Erythroblast (primary cell): Measurements from ENCODE around the gene BEX3.

Experiments
- GATA1 ChIP-seq: IDR thresholded peaks from 2 replicates; pipeline ENCODE4 v1.6.1; 2011; ENCODE audit warnings: low read depth, mild to moderate bottlenecking, control low read depth, low read length, moderate library complexity
- POLR2A ChIP-seq: IDR thresholded peaks from 2 replicates; pipeline ENCODE4 v1.6.1; 2011; ENCODE audit warnings: mild to moderate bottlenecking, low read length

DNA sequence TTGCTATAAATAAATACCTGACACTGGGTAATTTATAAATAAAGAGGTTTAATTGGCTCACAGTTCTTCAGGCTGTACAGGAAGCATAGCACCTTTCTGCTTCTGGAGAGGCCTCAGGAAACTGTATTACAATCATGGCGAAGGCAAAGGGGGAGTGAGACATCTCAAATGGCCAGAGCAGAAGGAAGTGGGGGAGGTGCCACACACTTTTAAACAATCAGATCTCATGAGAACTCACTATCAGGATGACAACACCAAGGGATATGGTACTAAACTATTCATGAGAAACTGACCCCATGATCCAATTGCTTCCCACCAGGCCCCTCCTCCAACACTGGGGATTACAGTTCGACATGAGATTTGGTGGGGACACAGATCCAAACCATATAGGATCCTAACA, 31.7 kb upstream of the BEX3 start:
- TF ChIP-seq POLR2A (no peak), GATA1 (no peak)
